ENCODE data around the gene PDLIM7. TPM values are rescaled to one million over a fixed set of nuclear protein-coding genes. Genes with fewer than 3 reads are reported as not detected.

PDLIM7 gene
- total and polyA plus RNA-seq, 10 of the 15 experiments (the other 5 are each of a cell fraction or from before 2014, with no cell fraction given): 0.82 to 36.6 (median 19.3) TPM

- TF ChIP-seq USF2 (IDR thresholded peaks at IDR 0.05; ENCODE audit: borderline replicate concordance, low read depth, low read length) (no peak), RUNX3 (IDR thresholded peaks at IDR 0.05; ENCODE audit: low read length) (peak; percentile 64), WRNIP1 (IDR thresholded peaks at IDR 0.05; ENCODE audit: borderline replicate concordance, low read depth, low read length) (no peak), FOXM1 (IDR thresholded peaks at IDR 0.05; ENCODE audit: low read depth, low read length) (no peak), HDGF (IDR thresholded peaks at IDR 0.05) (no peak), E4F1 (IDR thresholded peaks at IDR 0.05; ENCODE audit: borderline replicate concordance, partially characterized antibody) (no peak), NFYB (IDR thresholded peaks at IDR 0.05; ENCODE audit: insufficient read depth, low read depth, low read length) (no peak), HDAC2 (IDR thresholded peaks at IDR 0.05) (no peak), CBX3 (IDR thresholded peaks at IDR 0.05; ENCODE audit: borderline replicate concordance, low read depth) (no peak), SPI1 (IDR thresholded peaks at IDR 0.05; ENCODE audit: borderline replicate concordance, insufficient read depth, low read depth, low read length) (peak; percentile 33; the same call in 1 of the 2 replicates), POLR2A (IDR thresholded peaks at IDR 0.05; ENCODE audit: low read depth, low read length) (no peak), IKZF1 (conservative IDR thresholded peaks at IDR 0.05) (peak; percentile 43; the same call in 1 of the 2 replicates), NR2C2 (IDR thresholded peaks at IDR 0.05; ENCODE audit: borderline replicate concordance, control insufficient read depth, insufficient read length, low read depth) (no peak), EED (IDR thresholded peaks at IDR 0.05; ENCODE audit: low read depth) (0 out of 2 replicates have a peak, but pooled peaks have one; percentile 26), HDAC6 (IDR thresholded peaks at IDR 0.05; ENCODE audit: unreplicated experiment) (no peak), GATAD2B (conservative IDR thresholded peaks at IDR 0.05; ENCODE audit: low read depth) (no peak)
These were observed 17.6 kb downstream of the PDLIM7 start (continued) for GRCh38 chr5:177479774-177480173.

All from GM12878 (cell line).